Measurements from ENCODE around the gene SMIM44.
A peak's percentile ranks its signal among the peaks of the same experiment; 100 is the strongest.
"Not testable (repeated sequence)": the region's sequence is repeated elsewhere in the genome, so short reads cannot be mapped to it uniquely, and the experiment has no call there.

Gene SMIM44

GRCh38 chr19:3451451-3451866 lies 31.8 kb downstream of the SMIM44 start:
- Histone ChIP-seq H3K27ac (ENCODE audit: low read depth, low read length) (peak overlapping the region; percentile 36), H3K4me3 (ENCODE audit: low read depth in 1 of 2, low read length in 2 of 2) (no peak overlapping the region), H3K9ac (ENCODE audit: low read length) (no peak overlapping the region), H3K9me3 (ENCODE audit: low read length) (no peaks in the 10 kb centered on the region), H3K4me1 (ENCODE audit: insufficient read depth, low read length) (peaks cover 3% of the 10 kb centered on the region), H3K36me3 (ENCODE audit: insufficient read depth, low read length) (peaks cover 55% of the 10 kb centered on the region), H3K27me3 (ENCODE audit: control insufficient read depth in 1 of 2, insufficient read depth in 2 of 2, low read length in 2 of 2) (no peaks in the 10 kb centered on the region)

GRCh38 chr19:3450796-3451411 lies 32.3 kb downstream of the SMIM44 start:
- Histone ChIP-seq H3K36me3 (ENCODE audit: insufficient read depth, low read length) (peaks cover 60% of the 10 kb centered on the region), H3K9ac (ENCODE audit: low read length) (no peak overlapping the region), H3K9me3 (ENCODE audit: low read length) (no peaks in the 10 kb centered on the region), H3K27ac (ENCODE audit: low read depth, low read length) (peak overlapping the region; percentile 36), H3K4me1 (ENCODE audit: insufficient read depth, low read length) (peaks cover 3% of the 10 kb centered on the region), H3K4me3 (ENCODE audit: low read depth in 1 of 2, low read length in 2 of 2) (no peak overlapping the region), H3K27me3 (ENCODE audit: control insufficient read depth in 1 of 2, insufficient read depth in 2 of 2, low read length in 2 of 2) (no peaks in the 10 kb centered on the region)

DNA sequence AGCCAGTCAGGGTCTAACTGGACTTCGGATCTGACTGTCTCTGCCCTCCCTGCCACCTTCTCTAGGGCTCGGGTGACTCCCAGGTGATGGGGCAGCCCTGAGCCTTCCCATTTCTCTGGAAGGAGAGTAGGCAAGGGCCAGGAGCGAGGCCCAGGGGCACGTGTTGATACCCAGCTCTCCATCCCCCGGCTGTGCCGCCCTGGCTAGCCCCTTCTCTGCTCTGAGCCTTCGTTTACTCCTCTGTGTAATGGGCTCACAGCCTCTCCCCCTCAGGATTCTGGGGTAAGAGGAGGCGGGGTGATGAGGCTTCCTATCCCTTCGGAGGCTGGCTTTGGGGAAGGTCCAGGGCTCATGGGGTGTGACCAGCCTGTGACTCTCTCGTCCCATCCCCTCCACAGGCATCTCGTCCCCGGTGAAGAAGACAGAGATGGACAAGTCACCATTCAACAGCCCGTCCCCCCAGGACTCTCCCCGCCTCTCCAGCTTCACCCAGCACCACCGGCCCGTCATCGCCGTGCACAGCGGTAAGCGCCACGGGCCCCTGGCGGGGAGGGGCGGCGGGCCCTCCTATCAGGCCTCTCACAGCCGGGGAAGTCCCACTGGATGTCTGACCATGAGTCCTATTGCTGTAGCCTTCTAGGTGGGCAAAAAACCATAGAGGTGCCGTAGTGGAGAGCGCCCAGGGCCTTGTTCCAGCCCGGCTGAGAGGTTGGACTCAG lies 34.5 kb downstream of the SMIM44 start:
- Histone ChIP-seq H3K9me3 (ENCODE audit: low read length) (no peaks in the 10 kb centered on the region), H3K27ac (ENCODE audit: low read depth, low read length) (no peak overlapping the region), H3K36me3 (ENCODE audit: insufficient read depth, low read length) (peaks cover 55% of the 10 kb centered on the region)

DNA sequence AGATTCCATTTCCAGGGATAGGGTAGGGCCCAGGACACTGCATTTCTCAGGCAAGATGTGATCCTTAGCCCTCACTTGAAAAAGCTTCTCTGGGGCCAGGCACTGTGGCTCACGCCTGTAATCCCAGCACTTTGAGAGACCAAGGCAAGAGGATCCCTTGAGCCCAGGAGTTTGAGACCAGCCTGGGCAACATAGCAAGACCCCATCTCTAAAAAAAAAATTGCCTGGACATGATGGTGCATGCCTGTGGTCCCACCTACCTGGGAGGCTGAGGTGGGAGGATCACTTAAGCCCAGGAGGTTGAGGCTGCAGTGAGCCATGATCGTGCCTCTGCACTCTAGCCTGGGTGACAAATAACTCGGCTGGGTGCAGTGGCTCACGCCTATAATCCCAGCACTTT lies 36.6 kb downstream of the SMIM44 start:
- H3K4me3 ChIP-seq (ENCODE audit: low read depth in 1 of 2, low read length in 2 of 2); H3K27me3 ChIP-seq (ENCODE audit: control insufficient read depth in 1 of 2, insufficient read depth in 2 of 2, low read length in 2 of 2); H3K9me3 ChIP-seq (ENCODE audit: low read length); H3K9ac ChIP-seq (ENCODE audit: low read length); H3K27ac ChIP-seq (ENCODE audit: low read depth, low read length): not testable (repeated sequence)
- Histone ChIP-seq H3K4me1 (ENCODE audit: insufficient read depth, low read length) (peaks cover 19% of the 10 kb centered on the region), H3K36me3 (ENCODE audit: insufficient read depth, low read length) (peaks cover 42% of the 10 kb centered on the region)

More for the DNA sequence above, 34.5 kb downstream of the SMIM44 start:
- H3K4me1 ChIP-seq (ENCODE audit: insufficient read depth, low read length): peaks cover 15% of the 10 kb centered on the region
- H3K27me3 ChIP-seq (ENCODE audit: control insufficient read depth in 1 of 2, insufficient read depth in 2 of 2, low read length in 2 of 2): no peaks in the 10 kb centered on the region
- H3K4me3 ChIP-seq (ENCODE audit: low read depth in 1 of 2, low read length in 2 of 2): no peak overlapping the region
- no peak overlapping the region for H3K9ac ChIP-seq (ENCODE audit: low read length)

DNA sequence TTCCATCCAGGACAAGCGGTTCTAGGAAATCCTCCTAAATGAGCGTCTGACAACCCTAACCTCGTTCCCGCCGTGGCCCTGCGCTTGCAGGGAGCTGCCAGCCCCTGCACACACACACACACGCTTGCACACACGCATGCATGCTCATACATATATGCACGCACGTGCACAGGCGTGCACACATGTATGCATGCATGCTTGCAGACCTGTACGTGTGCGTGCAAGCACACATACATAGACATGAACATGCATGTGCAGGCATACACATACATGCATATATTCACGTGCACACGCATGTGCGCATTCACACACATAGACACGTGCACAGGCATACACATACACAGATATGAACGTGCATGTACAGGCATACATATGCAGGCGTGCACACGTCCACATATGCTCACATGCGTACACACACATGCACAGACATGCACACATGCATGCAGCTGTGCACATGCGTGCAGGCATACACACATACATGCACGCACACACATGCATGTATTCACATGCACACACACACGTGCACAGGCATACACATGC lies 38.5 kb downstream of the SMIM44 start:
- Histone ChIP-seq H3K9me3 (ENCODE audit: low read length) (no peaks in the 10 kb centered on the region), H3K36me3 (ENCODE audit: insufficient read depth, low read length) (peaks cover 41% of the 10 kb centered on the region), H3K27me3 (ENCODE audit: control insufficient read depth in 1 of 2, insufficient read depth in 2 of 2, low read length in 2 of 2) (no peaks in the 10 kb centered on the region), H3K27ac (ENCODE audit: low read depth, low read length) (no peak overlapping the region), H3K4me3 (ENCODE audit: low read depth in 1 of 2, low read length in 2 of 2) (no peak overlapping the region), H3K9ac (ENCODE audit: low read length) (no peak overlapping the region), H3K4me1 (ENCODE audit: insufficient read depth, low read length) (peaks cover 16% of the 10 kb centered on the region)

- no peak overlapping the region for H3K9ac ChIP-seq (ENCODE audit: low read length)
- peaks cover 16% of the 10 kb centered on the region for H3K4me1 ChIP-seq (ENCODE audit: insufficient read depth, low read length)
- no peaks in the 10 kb centered on the region for H3K9me3 ChIP-seq (ENCODE audit: low read length)
- H3K27me3 ChIP-seq (ENCODE audit: control insufficient read depth in 1 of 2, insufficient read depth in 2 of 2, low read length in 2 of 2): no peaks in the 10 kb centered on the region
- peaks cover 37% of the 10 kb centered on the region for H3K36me3 ChIP-seq (ENCODE audit: insufficient read depth, low read length)
- H3K27ac ChIP-seq (ENCODE audit: low read depth, low read length): peak overlapping the region; percentile 32
- no peak overlapping the region for H3K4me3 ChIP-seq (ENCODE audit: low read depth in 1 of 2, low read length in 2 of 2)
These were observed 39.2 kb downstream of the SMIM44 start for GRCh38 chr19:3443840-3444694.

DNA sequence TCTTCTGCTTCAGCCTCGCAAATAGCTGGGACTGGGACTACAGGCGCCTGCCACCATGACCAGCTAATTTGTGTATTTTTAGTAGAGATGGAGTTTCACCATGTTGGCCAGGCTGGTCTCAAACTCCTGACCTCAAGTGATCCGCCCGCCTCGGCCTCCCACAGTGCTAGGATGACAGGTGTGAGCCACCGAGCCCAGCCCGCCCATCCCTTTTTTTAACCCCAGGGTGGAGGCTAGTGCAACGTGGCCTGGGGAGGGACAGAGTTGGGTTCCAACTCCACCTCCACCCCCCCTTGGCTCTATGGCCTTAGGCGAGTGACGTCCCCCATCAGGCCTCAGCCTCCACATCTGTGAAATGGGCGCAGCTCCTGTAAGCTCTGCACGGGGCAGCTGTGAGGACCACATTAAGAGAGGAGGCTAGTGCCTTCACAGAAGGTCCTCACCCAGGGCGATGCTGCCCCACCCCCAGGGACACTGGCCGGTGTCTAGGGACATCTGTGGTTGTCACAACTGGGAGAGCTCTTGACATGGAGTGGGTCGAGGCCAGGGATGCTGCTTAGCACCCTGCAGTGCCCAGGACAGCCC lies 40.7 kb downstream of the SMIM44 start:
- Histone ChIP-seq H3K9me3 (ENCODE audit: low read length) (no peaks in the 10 kb centered on the region), H3K9ac (ENCODE audit: low read length) (no peak overlapping the region), H3K4me3 (ENCODE audit: low read depth in 1 of 2, low read length in 2 of 2) (no peak overlapping the region), H3K27me3 (ENCODE audit: control insufficient read depth in 1 of 2, insufficient read depth in 2 of 2, low read length in 2 of 2) (no peaks in the 10 kb centered on the region), H3K27ac (ENCODE audit: low read depth, low read length) (no peak overlapping the region), H3K36me3 (ENCODE audit: insufficient read depth, low read length) (peaks cover 43% of the 10 kb centered on the region), H3K4me1 (ENCODE audit: insufficient read depth, low read length) (peaks cover 16% of the 10 kb centered on the region)

- peaks cover 43% of the 10 kb centered on the region for H3K36me3 ChIP-seq (ENCODE audit: insufficient read depth, low read length)
- no peaks in the 10 kb centered on the region for H3K27me3 ChIP-seq (ENCODE audit: control insufficient read depth in 1 of 2, insufficient read depth in 2 of 2, low read length in 2 of 2)
These were observed 41.3 kb downstream of the SMIM44 start for GRCh38 chr19:3441986-3442329.

DNA sequence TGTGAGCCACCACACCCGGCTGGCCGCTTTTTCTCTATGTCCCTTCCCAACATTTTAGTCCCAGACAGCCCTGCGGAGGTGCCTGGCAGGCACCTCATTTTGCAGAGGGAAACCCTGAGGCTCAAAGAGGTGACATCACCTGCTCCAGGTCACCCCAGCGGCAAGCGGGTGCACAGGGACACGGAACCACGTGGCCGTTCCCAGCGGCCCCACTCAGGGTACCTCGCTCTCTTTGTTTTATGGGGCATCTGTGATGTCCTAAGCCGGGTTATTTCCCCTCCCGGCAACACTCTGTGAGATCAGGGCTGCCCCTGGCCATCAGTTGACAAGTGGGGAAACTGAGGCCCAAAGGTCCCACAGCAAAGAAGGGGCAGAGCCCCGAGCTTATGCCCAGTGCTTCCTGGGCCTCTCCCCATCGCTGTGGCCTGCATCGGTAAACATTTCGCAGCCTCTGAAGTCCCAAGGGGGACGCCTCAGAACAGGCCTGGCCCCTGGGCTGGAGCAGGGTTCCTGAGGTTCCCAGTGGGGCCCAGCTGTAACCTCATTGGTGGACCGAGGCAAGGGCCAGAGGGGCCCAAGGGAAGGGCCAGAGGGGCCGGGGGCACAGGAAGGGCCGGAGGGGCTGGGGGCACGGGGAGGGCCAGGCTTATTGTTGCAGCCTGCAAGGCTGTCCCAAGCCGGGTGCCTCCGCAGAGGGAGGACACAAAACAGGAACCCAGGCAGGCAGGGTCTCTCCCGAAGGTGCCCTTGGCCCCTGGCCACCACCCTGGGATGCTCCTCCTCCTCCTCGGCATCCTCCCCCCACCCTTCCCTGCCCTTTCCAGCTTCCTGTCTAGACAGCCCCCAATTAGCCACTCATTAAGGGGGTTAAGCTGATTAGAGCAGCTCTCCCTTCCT lies 41.9 kb downstream of the SMIM44 start:
- H3K9me3 ChIP-seq (ENCODE audit: low read length): no peaks in the 10 kb centered on the region
- H3K36me3 ChIP-seq (ENCODE audit: insufficient read depth, low read length): peaks cover 44% of the 10 kb centered on the region
- H3K4me3 ChIP-seq (ENCODE audit: low read depth in 1 of 2, low read length in 2 of 2): no peak overlapping the region
- peaks cover 16% of the 10 kb centered on the region for H3K4me1 ChIP-seq (ENCODE audit: insufficient read depth, low read length)
- H3K9ac ChIP-seq (ENCODE audit: low read length): no peak overlapping the region
- no peak overlapping the region for H3K27ac ChIP-seq (ENCODE audit: low read depth, low read length)
- no peaks in the 10 kb centered on the region for H3K27me3 ChIP-seq (ENCODE audit: control insufficient read depth in 1 of 2, insufficient read depth in 2 of 2, low read length in 2 of 2)

More at GRCh38 chr19:3441986-3442329, 41.3 kb downstream of the SMIM44 start:
- Histone ChIP-seq H3K9ac (ENCODE audit: low read length) (no peak overlapping the region), H3K4me1 (ENCODE audit: insufficient read depth, low read length) (peaks cover 16% of the 10 kb centered on the region), H3K27ac (ENCODE audit: low read depth, low read length) (no peak overlapping the region), H3K4me3 (ENCODE audit: low read depth in 1 of 2, low read length in 2 of 2) (no peak overlapping the region), H3K9me3 (ENCODE audit: low read length) (no peaks in the 10 kb centered on the region)

GRCh38 chr19:3440082-3440481 lies 43.2 kb downstream of the SMIM44 start:
- H3K27me3 ChIP-seq (ENCODE audit: control insufficient read depth in 1 of 2, insufficient read depth in 2 of 2, low read length in 2 of 2): no peaks in the 10 kb centered on the region
- peaks cover 21% of the 10 kb centered on the region for H3K4me1 ChIP-seq (ENCODE audit: insufficient read depth, low read length)
- no peaks in the 10 kb centered on the region for H3K9me3 ChIP-seq (ENCODE audit: low read length)
- no peak overlapping the region for H3K27ac ChIP-seq (ENCODE audit: low read depth, low read length)
- H3K4me3 ChIP-seq (ENCODE audit: low read depth in 1 of 2, low read length in 2 of 2): no peak overlapping the region
- H3K9ac ChIP-seq (ENCODE audit: low read length): no peak overlapping the region
- H3K36me3 ChIP-seq (ENCODE audit: insufficient read depth, low read length): peaks cover 36% of the 10 kb centered on the region
